CD4-positive, alpha-beta T cell treated with Interleukin-15 for 4 hours (primary cell): ENCODE results near the gene SLC24A3.

Source experiments
- DNase-seq: peaks from one replicate; pipeline ENCODE4 v3.0.0-alpha.2; 2020; ENCODE audit warnings: low spot score

The SLC24A3 gene

GRCh38 chr20:19304886-19305415 is 92.5 kb downstream of the SLC24A3 start:
- DNase-seq: no peak

DNA sequence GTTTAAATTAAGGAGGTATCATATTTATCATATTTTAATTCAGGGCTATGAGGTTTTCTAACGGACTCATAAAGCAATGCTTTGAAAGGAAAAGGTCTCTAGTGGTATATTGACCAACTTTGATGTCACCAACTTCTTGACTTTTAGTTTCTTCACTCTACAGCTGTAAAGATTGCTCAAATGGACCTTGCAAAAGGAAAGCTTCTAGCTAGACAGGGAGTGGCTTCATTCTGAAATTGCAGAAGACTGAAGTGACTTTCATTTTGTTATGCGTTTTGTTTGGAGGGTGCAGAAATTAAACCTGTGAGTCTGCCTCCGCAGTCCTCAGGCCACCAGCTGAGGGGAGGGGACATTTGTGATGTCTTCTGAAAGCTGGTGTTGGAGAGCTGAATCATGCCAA is 95.7 kb downstream of the SLC24A3 start:
- no peak for DNase-seq

GRCh38 chr20:19310541-19310940 is 98.1 kb downstream of the SLC24A3 start:
- no peak for DNase-seq

DNA sequence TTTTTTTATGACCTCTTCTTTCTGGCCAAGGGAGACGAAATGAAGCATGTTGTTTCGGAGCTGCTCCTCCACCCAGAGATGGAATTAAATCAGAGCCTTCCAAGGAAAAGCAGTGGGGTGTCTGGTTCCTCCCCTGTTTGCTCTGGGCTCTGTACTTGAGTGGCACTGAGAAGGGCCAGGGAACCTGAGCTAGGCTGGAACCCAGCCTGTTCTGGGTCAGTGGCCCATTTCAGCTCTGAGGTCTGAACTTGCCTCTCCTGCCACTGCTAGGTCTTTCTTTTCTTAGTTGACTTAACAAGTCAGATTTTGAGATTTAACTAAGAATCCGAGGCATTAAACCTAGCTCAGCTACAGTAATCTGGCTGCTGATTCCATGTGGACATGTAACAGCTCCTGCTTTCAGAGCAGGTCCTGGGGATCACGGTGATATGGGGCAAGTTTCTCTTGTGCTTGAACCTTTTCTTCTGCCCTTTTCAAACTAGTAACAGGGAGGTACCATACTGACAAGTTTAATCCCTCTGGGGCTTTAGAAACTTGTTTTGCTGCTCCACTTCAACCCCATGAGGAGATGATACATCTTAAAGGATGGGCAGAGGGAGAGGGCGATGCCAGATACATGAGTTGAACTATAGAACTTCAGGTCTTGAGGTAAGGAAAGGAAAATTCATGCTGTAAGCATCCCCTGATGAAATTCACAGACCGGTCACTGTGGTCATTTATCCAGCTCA is 101.1 kb downstream of the SLC24A3 start:
- DNase-seq: no peak

DNA sequence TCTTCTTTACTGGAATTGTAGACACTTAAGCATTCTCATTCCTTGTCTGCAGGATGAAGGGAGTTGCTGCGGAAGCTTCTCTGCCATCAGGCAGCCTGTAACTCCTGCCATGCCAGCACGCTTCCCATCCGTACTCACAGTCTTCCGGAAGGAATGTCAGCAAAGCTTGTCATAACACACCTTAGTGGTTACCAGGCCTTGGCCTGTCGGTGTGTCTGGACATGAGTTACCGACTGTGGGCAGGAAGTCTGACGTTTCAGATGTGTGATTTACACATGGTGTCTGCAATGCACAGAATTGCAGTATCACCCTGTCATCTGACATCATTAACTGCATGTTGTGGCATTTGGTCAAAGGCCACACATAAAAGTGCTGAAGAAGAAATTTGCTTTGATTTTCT is 102.2 kb downstream of the SLC24A3 start:
- no peak for DNase-seq

- no peak for DNase-seq
These were observed 105.0 kb downstream of the SLC24A3 start for GRCh38 chr20:19317237-19318069.

DNA sequence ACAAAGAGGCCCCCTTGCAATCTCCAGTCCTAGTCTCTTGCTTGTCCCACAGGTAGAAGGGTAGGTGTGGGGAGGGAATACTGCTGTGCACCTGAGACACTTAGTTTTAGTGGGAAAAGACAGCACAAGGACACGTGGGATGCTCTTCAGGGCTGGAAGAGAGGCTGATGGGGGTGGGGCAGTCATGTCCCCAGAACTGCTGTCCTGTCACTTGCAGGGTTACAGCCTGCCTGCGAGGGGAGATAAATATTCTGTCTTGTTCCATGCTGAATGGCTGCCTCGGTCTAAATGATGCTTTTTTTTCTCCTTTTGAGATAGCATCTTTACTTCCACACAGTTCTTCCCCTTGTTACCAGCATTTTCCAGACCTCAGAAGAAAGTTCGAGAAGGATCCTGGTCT is 106.2 kb downstream of the SLC24A3 start:
- no peak for DNase-seq

- no peak for DNase-seq
These were observed 107.6 kb downstream of the SLC24A3 start for GRCh38 chr20:19320005-19320404.

DNA sequence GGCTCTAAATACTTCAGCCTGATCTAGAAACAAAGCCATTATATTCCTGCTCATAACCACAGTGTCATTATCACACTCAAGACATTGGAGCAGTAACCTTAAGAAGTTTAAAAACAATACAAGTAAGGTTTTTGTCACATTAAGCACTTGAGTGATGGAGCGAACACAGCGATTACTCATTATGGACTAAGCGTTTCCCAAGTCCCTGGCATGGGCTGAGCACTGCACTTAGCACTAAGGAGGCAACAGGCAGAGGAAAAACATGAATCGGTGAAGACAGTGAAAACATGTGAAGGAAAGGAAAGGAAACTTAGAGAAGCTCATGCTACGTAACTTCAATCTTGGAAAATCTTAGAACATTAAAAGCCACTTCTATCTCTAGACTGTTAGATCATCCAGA is 108.7 kb downstream of the SLC24A3 start:
- DNase-seq: no peak

DNA sequence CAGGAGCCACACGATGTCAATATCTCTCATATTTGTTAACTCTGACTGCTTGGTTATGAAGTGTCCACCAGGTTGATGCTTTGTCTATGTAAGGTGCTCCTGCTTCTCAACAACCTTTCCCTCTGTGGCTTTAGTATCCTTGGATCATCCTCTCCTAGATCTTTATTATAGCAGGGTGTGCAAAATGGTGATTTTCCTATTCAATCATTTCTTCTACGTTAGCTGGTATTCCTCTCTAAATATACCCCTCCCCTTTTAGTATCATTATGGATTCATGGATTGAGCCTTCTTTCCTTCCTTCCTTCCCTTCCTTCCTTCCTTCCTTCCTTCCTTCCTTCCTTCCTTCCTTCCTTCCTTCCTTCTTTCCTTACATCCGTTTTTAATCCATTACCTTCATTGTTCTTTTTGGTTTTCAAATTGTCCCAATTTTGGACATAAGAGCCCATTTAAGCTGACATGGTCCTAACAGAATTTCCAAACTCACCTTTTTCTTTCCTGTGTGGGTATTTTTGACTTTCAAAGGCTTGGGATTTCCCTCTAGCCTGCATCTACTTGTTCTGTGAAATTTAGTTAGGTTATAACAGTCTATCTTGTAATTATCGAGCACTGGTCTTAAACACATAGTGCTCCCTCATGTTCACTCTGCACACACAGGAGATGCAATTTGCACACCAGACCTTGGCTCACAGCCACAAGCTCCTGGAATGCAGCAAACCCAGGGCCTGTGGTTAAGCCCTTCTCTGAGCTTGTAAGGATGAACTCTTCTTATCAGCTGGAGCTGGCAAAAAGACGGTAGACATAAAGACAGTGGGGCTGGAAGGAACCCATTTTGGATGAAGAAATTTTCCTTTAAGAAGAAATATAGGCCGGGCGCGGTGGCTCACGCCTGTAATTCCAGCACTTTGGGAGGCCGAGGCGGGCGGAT is 109.9 kb downstream of the SLC24A3 start:
- DNase-seq: no peak

GRCh38 chr20:19327401-19327800 is 115.0 kb downstream of the SLC24A3 start:
- no peak for DNase-seq

DNA sequence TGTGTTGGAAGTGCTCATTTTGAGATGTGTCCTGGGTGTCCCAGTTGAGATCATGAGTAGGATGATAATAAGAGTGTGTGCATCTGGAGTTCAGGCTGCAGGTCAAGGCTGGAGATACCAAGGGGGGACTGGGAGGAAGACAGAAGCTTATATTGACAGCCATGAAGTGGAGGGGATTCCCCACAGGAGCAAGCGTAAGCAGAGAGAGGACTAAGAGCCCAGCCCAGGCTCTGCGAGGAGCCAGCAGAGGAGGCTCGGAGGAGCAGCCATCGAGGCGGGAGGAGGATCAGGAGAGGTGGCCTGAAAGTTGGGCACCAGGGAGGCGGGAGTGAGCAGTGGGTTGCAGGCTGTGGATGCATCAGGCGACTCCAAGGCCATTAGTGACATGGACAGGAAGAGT is 116.2 kb downstream of the SLC24A3 start:
- no peak for DNase-seq

GRCh38 chr20:19330038-19330437 is 117.6 kb downstream of the SLC24A3 start:
- DNase-seq: no peak

- DNase-seq: no peak
These were observed 118.3 kb downstream of the SLC24A3 start for GRCh38 chr20:19330731-19331130.

DNA sequence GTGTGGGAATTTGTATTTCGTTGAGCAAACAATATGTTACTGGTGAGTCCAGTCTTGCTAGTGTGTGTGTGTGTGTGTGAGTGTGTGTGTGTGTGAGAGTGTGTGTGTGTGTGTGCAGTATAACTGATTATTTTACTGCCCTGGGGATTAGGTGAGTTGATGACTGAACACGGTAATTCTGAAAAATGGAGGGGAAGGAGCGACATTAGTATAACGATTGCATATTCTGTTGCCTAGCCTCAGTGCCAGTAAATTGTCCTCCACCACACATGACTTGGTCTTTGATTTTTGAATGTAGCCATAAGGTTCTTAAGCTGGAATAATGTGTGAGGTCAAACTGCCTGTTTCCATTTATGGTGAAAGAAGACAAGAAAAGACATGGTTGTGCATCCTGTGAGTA is 121.1 kb downstream of the SLC24A3 start:
- DNase-seq: no peak

GRCh38 chr20:19335341-19335740 is 122.9 kb downstream of the SLC24A3 start:
- DNase-seq: no peak

DNA sequence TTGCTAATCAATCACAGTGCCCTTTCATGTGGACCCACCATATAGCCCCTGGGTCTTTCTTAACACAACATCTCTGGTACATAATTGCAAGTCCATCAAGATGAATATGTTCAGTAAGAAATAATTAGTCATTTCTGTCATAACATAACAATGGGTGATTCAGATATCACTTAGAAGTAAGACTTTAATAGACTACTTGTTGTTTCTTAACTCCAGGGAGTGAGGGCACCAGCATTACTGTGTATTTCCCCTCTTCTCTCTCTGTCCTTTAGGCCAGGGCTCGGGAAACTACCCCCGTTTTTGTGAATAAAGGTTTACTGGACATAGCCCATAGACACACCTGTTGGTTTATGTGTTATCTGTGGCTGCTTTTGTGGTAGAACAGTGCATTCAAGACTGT is 123.5 kb downstream of the SLC24A3 start:
- DNase-seq: no peak

- no peak for DNase-seq
These were observed 124.2 kb downstream of the SLC24A3 start for GRCh38 chr20:19336631-19337030.

DNA sequence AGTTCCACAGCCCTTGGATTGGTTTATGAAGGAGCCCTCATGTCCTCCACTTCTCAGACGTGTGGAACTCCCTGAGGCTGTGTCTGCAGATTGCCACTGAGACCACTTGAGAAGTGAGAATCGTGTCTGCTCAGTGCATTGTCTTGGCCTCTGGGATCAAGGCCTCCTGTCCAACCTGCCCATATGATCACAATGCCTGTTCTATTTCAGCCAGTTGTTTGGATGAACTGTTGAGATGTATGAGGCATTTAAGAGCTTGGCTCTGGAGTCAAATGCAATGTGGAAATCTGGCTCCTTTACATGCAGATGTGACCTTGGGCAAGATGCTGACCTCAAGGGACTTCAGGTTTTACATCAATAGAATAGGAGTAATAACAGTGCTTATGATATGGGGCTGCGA is 125.9 kb downstream of the SLC24A3 start:
- DNase-seq: no peak

- DNase-seq: no peak
These were observed 126.5 kb downstream of the SLC24A3 start for GRCh38 chr20:19338960-19339359.

DNA sequence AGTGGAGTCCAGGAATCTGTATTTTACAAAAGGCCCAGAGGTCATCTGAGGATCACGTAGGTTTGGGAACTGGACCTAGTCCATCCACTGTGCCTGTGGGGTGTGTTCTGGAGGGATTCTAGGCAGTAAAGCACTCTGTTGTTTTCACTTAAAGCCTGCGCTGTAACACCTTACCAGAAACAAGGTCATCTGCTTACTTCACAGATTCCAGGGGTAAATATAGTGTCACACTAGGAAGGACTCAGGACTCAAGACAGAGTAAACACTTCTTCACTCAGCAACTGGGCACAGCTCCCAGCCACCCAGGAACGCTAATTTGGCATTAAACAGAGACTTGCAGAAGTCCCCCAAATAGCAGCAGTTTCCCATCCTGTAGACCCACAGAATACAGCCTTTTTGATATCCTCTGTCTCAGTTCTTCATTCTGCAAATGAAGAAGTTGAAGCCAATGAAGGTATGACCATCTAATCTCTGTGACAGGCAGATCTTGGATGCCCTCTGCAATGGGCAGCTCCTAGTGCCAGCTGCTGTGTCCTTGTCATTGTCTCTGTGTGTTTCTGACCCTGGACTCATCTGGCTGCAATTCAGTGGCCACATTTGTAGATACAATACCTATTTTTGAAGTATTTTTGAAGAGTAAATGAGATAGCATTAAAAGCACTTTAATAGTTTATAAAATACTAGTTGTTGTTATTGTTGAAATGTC is 129.1 kb downstream of the SLC24A3 start:
- no peak for DNase-seq

DNA sequence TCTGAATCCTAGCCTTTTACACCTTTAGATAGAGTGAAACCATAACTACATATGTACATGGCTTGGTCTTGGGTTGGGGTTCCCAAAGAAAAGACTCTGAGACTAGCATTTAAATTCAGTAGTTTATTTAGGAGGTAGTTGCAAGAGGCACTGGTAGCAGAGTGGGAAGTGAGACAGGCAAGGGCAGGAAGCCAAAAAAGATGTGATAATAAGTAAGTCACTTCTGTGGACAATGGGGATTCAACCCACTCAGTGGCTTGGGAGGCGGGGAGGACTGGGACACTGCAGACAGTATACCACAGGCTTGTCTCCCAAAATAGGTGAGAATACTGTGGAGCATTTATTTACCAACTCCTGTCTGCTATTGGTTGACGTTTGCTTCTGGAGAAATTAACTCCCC is 131.9 kb downstream of the SLC24A3 start:
- no peak for DNase-seq
